Fibroblast of the aortic adventitia (primary cell): ENCODE data around the gene VIT. TPM values are rescaled to one million over a fixed set of nuclear protein-coding genes. Genes with fewer than 3 reads are reported as not detected.

Experiments
- DNase-seq: peaks from one replicate; pipeline ENCODE4 v3.0.0-alpha.2; 2010; ENCODE audit warnings: low read depth
- H3K4me3 ChIP-seq: 2 replicates; pipeline ENCODE4 v1.5.1; 2011; ENCODE audit warnings: low read depth, mild to moderate bottlenecking, control low read depth, low read length, moderate library complexity
- total RNA-seq: library from RNA; depleted of rRNA; stranded (reverse); fragments of >200 nt; gene quantifications from 2 replicates; pipeline ENCODE4 v1.2.3, GENCODE V29; 2012; ENCODE audit warnings: low replicate concordance
- TF ChIP-seq, protein P1 (sequence below): IDR thresholded peaks from 2 replicates; pipeline ENCODE4 v1.5.1; 2011; ENCODE audit warnings: mild to moderate bottlenecking, low read length, control low read depth, inconsistent platforms; ENCODE audit not compliant: insufficient read depth

VIT gene
- total RNA-seq, 1 donor, result 12.9 TPM

DNA sequence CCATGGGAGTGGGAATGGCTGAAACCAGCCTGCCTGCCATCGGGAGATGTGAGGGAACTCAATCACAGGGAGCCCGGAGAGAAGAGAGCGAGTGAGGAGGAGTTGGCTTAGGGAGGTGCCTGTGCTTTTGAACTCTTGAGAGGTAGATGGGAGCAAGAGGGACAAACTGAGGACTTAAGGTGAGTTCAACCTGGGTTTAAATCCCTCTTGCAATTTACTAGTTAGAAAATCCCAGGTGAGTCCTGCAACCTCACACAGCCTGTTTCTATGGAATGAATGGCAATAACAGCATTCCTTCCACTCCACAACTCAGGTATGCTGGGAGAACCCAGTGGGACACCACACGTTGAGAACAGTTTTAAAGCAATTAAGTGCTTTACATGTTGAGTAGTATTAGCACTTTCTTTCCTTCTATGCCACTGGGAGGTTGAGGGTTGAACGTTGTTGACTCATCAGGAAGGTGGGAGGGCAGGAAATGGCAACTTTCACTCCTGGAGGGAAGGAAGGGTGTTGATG, 57.3 kb downstream of the VIT start:
- no peak overlapping the region for H3K4me3 ChIP-seq
- TF ChIP-seq, protein P1, sequence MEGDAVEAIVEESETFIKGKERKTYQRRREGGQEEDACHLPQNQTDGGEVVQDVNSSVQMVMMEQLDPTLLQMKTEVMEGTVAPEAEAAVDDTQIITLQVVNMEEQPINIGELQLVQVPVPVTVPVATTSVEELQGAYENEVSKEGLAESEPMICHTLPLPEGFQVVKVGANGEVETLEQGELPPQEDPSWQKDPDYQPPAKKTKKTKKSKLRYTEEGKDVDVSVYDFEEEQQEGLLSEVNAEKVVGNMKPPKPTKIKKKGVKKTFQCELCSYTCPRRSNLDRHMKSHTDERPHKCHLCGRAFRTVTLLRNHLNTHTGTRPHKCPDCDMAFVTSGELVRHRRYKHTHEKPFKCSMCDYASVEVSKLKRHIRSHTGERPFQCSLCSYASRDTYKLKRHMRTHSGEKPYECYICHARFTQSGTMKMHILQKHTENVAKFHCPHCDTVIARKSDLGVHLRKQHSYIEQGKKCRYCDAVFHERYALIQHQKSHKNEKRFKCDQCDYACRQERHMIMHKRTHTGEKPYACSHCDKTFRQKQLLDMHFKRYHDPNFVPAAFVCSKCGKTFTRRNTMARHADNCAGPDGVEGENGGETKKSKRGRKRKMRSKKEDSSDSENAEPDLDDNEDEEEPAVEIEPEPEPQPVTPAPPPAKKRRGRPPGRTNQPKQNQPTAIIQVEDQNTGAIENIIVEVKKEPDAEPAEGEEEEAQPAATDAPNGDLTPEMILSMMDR, result no peak
- DNase-seq, result no peak

DNA sequence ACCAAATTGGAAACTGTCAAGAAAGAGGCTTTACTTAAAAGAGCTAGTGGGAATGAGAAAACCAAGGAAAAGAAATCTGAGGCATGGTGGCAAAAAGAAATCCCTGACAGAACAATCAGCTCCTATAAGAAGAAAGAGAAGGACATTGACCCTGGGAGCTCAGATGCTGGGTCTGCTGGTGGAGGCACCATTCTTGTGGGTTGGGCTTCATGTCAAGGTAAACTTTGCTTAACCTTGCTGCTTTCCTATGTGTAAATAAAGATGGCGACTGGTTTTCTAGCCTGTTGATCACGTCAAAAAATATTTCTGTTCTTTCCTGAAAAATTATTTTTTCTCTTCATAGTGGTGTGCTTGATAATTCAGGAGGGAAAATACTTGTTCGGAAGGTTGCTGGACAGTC, 58.1 kb downstream of the VIT start:
- no peak for DNase-seq
- H3K4me3 ChIP-seq, result no peak overlapping the region
- TF ChIP-seq, protein P1, result no peak

DNA sequence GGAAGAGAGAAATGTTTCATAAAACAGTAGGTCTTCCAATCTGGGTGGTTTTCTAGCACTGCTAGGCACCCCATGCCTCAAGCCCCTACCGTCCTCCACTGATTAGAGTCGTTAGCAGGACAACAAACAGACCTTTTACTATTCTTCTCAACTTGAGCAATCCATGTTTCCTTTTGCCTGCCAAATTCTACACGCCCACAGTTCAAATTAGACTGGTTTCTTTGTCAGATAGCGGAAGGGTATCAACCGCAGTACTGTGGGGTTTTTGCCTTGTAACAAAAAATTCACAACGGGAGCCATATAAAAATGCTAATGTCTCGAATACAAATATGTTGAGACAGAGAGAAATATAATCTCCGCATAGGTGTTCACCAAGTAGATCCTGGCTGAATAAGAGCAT, 59.9 kb downstream of the VIT start:
- no peak overlapping the region for H3K4me3 ChIP-seq
- TF ChIP-seq, protein P1, result no peak
- DNase-seq, result no peak

DNA sequence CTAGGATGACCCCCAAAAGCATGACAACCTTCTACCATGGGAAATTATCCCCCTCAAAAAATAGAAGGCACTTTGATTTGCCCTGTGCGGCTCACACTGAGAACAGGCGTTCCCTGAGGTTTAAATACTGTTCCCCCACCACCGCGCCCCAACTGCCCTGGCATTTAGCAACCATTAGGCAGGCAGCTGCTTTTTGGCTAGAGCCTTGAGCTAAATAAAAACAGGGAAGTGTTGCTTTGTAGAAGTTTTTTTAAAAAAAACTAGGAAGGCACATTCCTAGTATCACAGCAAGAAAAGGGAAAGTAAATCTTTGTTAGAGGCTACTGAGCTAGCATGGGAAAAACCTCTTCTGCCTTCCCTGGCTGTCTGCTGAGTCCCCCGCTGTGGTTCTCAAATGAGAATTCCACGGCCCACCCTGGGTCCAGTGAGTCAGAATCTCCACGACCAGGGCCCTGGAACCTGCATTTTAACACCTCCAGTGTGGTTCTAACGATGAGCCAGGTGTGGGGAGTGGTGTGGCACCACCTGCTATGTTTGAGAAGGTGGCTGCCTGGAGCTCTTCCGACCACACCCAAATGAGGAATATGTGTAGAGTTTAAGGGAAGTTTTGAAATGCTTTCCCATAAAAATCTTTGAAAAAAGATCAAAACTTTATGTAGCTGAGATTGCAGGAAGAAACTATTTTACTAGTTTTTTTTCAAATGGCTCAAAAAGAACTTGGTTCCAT, 66.4 kb downstream of the VIT start:
- no peak for DNase-seq
- no peak overlapping the region for H3K4me3 ChIP-seq
- TF ChIP-seq, protein P1, result no peak

DNA sequence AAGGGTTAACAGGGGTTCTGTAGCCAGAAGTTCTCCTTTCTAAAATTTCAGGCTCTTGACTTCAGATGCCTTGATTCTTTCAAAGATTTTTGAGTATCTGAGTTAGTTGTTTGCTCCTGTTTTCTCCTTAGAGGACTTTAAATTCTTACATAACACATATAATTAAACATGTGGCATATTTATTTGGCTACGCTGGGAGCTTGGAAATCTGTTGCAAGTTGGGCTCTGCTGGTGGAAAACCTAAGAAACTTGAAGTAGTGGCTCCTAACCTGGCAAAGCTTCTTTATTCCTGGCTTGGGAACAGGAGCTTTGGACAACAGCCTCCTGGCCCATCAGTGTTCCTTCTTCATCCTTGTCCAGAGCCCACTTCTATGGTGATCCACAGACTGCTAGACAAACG, 72.6 kb downstream of the VIT start:
- no peak for DNase-seq
- TF ChIP-seq, protein P1, result no peak
- H3K4me3 ChIP-seq, result no peak overlapping the region

DNA sequence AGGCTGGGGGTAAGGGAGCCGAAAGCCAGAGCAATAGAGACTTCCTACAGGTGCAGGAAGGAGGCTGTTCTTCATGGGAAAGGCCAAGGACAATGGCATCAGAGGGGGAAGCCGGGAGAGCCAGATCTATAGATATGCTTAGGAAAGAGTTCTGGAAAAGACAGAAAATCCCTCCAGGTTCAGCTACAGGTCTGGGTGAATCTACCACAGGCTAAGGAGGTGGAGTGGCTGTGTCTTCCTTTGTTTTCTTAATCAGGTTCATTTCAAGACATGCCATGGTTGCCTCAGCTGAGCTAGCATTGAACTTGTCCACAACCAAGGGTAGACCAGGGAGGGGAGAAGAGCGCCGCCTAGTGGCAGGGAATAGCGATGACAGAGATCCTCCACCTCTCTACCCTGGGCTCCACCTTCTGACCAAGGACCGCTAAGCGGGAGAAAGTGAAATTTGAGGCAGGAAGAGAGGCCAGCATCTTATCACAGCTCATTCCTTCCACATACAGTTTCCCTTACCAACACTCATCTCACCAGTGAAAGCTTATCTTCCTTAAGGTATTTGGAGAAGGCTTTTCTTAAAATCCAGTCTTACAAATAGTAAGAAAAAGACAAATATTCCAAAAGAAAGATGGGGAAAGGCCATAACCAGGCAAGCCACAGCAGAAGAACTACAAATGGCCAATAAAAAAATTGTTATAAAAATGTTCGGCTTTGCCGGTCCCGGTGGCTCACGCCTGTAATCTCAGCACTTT, 74.2 kb downstream of the VIT start:
- TF ChIP-seq, protein P1, result peak; percentile 60
- peak; percentile 19 for DNase-seq
- no peak overlapping the region for H3K4me3 ChIP-seq
